ENCODE results near the gene TADA2A. TPM values are rescaled to one million over a fixed set of nuclear protein-coding genes. Genes with fewer than 3 reads are reported as not detected.

Gene TADA2A
- total RNA-seq, 1 experiment from 2014 or later: 11.4 TPM

GRCh38 chr17:37494401-37494831 lies 87.7 kb downstream of the TADA2A start:
- no TSS peak for BruUV-seq (replicated peaks)
- no peak for DNase-seq (ENCODE audit: low read depth, low spot score)
- ATAC-seq: no peak
- no peaks in the 10 kb centered on the region for H3K27me3 ChIP-seq (ENCODE audit: control insufficient read depth, insufficient read depth, low read length)
- CTCF ChIA-PET: no interaction called here
- no peaks in the 10 kb centered on the region for H3K9me3 ChIP-seq (ENCODE audit: control insufficient read depth, insufficient read depth, low read depth, low read length)
- H3K27ac ChIP-seq (ENCODE audit: low read length): peak overlapping the region; percentile 21; the same call in 1 of the 2 replicates
- H3K36me3 ChIP-seq (ENCODE audit: control insufficient read depth, insufficient read depth, low read length): no peaks in the 10 kb centered on the region
- no peak overlapping the region for H3K4me3 ChIP-seq (ENCODE audit: low read depth in 2 of 2, low read length in 2 of 2)
- peaks cover 22% of the 10 kb centered on the region for H3K4me1 ChIP-seq (ENCODE audit: control insufficient read depth, insufficient read depth, low read length)
- POLR2A ChIA-PET: interaction anchor here (0.6 kb wide), 2 partner anchors 12 to 21 kb away, joined by 3 read pairs; no protein-coding TSS in a partner anchor
- intact Hi-C loops (cut with micrococcal nuclease; ENCODE audit: unreplicated experiment) (no loop called here), in situ Hi-C loops (cut with HindIII; ENCODE audit: low pct_unique_long_range_greater_than_20kb, low sequenced_read_pairs) (no loop called here)
- TF ChIP-seq CTCF (IDR thresholded peaks at IDR 0.05): no peak
- no peak for TF ChIP-seq REST (IDR thresholded peaks at IDR 0.05; ENCODE audit: insufficient read depth in 1 of 2, low read depth in 2 of 2, low read length in 1 of 2)
- no peak for TF ChIP-seq POLR2AphosphoS5 (IDR thresholded peaks at IDR 0.05; ENCODE audit: low read depth, low read length)
- no peak for TF ChIP-seq SIN3A (IDR thresholded peaks at IDR 0.05; ENCODE audit: borderline replicate concordance, insufficient read depth, low read depth, low read length)
- TF ChIP-seq TCF7L2 (IDR thresholded peaks at IDR 0.05; ENCODE audit: low read depth, low read length): no peak

- ATAC-seq: no peak
- POLR2A ChIA-PET: interaction anchor here (0.6 kb wide), 2 partner anchors 12 to 21 kb away, joined by 3 read pairs; no protein-coding TSS in a partner anchor
These were observed 88.3 kb downstream of the TADA2A start for GRCh38 chr17:37494971-37495370.

More at GRCh38 chr17:37494971-37495370, 88.3 kb downstream of the TADA2A start:
- Histone ChIP-seq H3K4me1 (ENCODE audit: control insufficient read depth, insufficient read depth, low read length) (peaks cover 22% of the 10 kb centered on the region), H3K36me3 (ENCODE audit: control insufficient read depth, insufficient read depth, low read length) (no peaks in the 10 kb centered on the region), H3K4me3 (ENCODE audit: low read depth in 2 of 2, low read length in 2 of 2) (no peak overlapping the region), H3K27ac (ENCODE audit: low read length) (no peak overlapping the region), H3K9me3 (ENCODE audit: control insufficient read depth, insufficient read depth, low read depth, low read length) (no peaks in the 10 kb centered on the region), H3K27me3 (ENCODE audit: control insufficient read depth, insufficient read depth, low read length) (no peaks in the 10 kb centered on the region)
- DNase-seq (ENCODE audit: low read depth, low spot score): no peak
- TF ChIP-seq TCF7L2 (IDR thresholded peaks at IDR 0.05; ENCODE audit: low read depth, low read length) (no peak), REST (IDR thresholded peaks at IDR 0.05; ENCODE audit: insufficient read depth in 1 of 2, low read depth in 2 of 2, low read length in 1 of 2) (no peak), POLR2AphosphoS5 (IDR thresholded peaks at IDR 0.05; ENCODE audit: low read depth, low read length) (no peak), CTCF (IDR thresholded peaks at IDR 0.05) (no peak), SIN3A (IDR thresholded peaks at IDR 0.05; ENCODE audit: borderline replicate concordance, insufficient read depth, low read depth, low read length) (no peak)
- CTCF ChIA-PET: no interaction called here
- in situ Hi-C loops (cut with HindIII; ENCODE audit: low pct_unique_long_range_greater_than_20kb, low sequenced_read_pairs) (no loop called here), intact Hi-C loops (cut with micrococcal nuclease; ENCODE audit: unreplicated experiment) (no loop called here)
- BruUV-seq (replicated peaks): no TSS peak
